Measurements from ENCODE around the gene LIMA1. TPM values are rescaled to one million over a fixed set of nuclear protein-coding genes. Genes with fewer than 3 reads are reported as not detected.
A peak's percentile ranks its signal among the peaks of the same experiment; 100 is the strongest.
"Not testable (repeated sequence)": the region's sequence is repeated elsewhere in the genome, so short reads cannot be mapped to it uniquely, and the experiment has no call there.

Gene LIMA1
- 93.6 TPM for polyA plus RNA-seq (ENCODE audit: insufficient read length)
- long read RNA-seq, donor 1, transcript LIMA1-203 (5 exons, 3,920 nt): minor isoform, 5 of 33 reads
- long read RNA-seq, donor 1, transcript LIMA1-215 (8 exons, 3,254 nt): major isoform, 8 of 33 reads
- long read RNA-seq, donor 1, partial matches to known transcripts: 11 of 33 reads
- long read RNA-seq, donor 1, other reads (novel, unspliced or antisense): 0 of 33 reads
- long read RNA-seq, donor 2, transcript LIMA1-201 (11 exons, 3,706 nt): minor isoform, 6 of 19 reads
- long read RNA-seq, donor 2, transcript LIMA1-215 (8 exons, 3,254 nt): major isoform, 7 of 19 reads
- long read RNA-seq, donor 2, partial matches to known transcripts: 0 of 19 reads
- long read RNA-seq, donor 2, other reads (novel, unspliced or antisense): 0 of 19 reads
- long read RNA-seq, donor 3, transcript LIMA1-215 (8 exons, 3,254 nt): major isoform, 7 of 15 reads
- long read RNA-seq, donor 3, transcript LIMA1-201 (11 exons, 3,706 nt): minor isoform, 5 of 15 reads
- long read RNA-seq, donor 3, partial matches to known transcripts: 0 of 15 reads
- long read RNA-seq, donor 3, other reads (novel, unspliced or antisense): 0 of 15 reads
- long read RNA-seq, donor 4: 0 reads
- long read RNA-seq, donor 5, transcript LIMA1-201 (11 exons, 3,706 nt): minor isoform, 6 of 40 reads
- long read RNA-seq, donor 5, transcript LIMA1-215 (8 exons, 3,254 nt): major isoform, 11 of 40 reads
- long read RNA-seq, donor 5, partial matches to known transcripts: 22 of 40 reads
- long read RNA-seq, donor 5, other reads (novel, unspliced or antisense): 0 of 40 reads
- long read RNA-seq, donor 6, partial matches to known transcripts: 10 of 16 reads
- long read RNA-seq, donor 6, other reads (novel, unspliced or antisense): 0 of 16 reads
- long read RNA-seq, donor 7, transcript LIMA1-203 (5 exons, 3,920 nt): minor isoform, 6 of 44 reads
- long read RNA-seq, donor 7, transcript LIMA1-201 (11 exons, 3,706 nt): minor isoform, 6 of 44 reads
- long read RNA-seq, donor 7, transcript LIMA1-215 (8 exons, 3,254 nt): major isoform, 14 of 44 reads
- long read RNA-seq, donor 7, partial matches to known transcripts: 13 of 44 reads
- long read RNA-seq, donor 7, other reads (novel, unspliced or antisense): 0 of 44 reads
- long read RNA-seq, donor 8, partial matches to known transcripts: 0 of 9 reads
- long read RNA-seq, donor 8, other reads (novel, unspliced or antisense): 0 of 9 reads

DNA sequence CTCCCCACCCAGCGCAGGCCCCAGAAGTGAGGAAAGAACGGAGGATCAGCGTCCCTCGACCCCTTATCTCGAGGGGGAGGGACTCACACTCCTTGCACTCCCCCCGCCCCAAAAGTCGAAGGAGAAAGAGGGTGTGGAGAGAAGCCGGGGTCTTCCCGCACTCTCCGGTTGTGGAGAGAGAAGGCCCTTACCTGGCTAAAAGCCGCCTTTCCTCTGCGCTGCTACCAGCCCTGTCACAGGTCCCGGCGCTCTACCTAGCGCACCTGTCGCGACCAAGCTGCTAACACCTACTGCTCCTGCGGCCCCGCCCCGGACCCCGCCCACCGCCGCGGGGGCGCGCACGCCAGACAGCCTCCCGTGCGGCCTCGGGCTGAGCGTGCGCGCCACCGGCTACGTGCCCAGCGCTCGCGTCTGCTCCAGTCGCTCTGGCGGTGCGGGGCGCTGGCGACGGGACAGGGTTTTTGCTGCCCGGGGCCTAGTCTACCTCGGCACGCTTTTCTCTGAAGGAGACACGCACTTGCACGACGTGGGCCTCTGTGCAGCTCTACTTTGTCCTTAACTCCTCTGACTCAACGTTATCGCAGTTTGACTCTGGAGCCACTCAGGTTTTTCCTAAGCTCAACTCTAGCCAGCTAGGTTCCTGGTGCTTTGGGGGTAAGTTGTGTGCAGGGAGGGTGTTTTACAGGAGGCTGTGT is at the start of gene LIMA1:
LIMA1 (minus strand) TSS at position 292 of the 695 bp plus-strand sequence. CDS start 34,769 bp downstream, outside the sequence.
- DNase-seq: peak; percentile 89

DNA sequence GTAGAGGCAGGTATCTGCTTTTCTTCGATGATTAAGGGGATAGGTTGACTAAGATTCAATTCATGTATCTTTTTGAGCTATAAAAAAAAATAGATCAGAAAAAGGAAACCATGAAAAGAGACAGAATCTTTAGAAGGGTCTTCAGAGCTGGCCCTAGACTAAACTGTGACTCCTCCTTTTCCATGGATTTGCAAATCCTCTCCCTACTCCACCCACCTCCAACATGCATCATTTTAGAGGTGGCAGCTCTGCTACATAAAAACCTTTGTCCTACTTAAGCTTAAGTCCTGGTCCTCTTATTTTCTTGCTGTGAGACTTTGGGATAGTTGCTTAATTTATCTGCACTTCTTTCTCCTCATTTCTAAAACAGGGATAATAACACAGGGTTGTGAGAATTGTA is 48.4 kb upstream of the LIMA1 start:
- no peak for DNase-seq

DNA sequence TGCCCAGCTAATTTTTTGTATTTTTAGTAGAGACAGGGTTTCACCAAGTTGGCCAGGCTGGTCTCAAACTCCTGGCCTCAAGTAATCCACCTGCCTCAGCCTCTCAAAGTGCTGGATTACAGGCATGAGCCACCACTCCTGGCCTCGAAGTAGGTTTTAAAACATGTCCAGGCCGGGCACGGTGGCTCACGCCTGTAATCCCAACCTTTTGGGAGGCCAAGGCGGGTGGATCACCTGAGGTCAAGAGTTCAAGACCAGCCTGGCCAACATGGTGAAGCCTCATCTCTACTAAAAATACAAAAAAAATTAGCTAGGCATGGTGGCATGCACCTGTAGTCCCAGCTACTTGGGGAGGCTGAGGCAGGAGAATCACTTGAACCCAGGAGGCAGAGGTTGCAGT is 45.3 kb upstream of the LIMA1 start:
- DNase-seq: not testable (repeated sequence)

DNA sequence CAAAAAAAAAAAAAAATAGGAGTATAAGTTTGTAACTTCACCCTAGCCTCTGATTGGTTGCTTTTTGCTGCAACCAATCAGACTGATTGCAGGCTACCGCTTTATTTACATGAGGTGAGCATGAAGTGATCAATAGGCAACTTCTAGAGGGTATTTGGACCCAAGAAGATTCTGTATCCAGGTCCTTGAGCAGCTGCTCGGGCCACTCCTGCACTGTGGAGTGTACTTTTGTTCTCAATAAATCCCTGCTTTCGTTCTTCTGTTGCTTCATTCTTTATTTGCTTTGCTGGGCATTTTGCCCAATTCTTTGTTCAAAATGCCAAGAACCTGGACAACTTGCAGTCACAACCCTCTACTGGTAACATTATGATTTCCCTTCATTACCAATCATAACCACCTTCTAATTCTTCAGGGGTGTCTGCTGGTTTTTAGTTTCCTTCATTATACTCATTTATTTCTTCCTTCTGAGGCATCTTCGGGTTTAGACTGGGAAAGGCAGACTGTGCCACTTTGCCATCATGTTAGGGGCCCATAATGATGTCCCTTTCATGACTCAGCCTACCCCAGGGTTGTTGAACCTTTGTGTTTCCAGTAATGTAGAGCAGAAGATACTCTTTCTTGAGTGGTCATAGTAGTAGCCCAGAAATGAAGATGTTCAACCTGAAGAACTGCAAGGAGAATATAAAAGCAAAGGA is 43.4 kb upstream of the LIMA1 start:
- no peak for DNase-seq

DNA sequence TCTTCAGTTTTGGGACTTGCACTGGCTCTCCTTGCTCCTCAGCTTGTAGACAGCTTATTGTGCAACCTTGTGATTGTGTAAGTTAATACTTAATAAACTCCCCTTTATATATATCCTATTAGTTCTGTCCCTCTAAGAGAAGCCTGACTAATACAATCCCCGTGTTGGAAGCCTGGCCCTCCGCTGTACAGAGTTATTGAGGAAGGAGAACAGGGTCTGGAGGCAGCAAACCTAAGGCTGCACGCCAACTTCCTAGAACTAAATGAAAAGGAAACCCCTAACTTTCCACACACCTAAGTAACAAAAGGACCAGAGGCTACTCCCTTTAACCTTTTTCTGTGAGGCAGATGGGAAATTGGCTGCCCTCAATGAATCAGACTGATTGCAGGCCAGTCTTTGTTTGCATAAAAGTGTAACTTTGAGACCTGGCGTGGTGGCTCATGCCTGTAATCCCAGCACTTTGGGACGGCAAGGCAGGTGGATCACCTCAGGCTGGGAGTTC is 42.6 kb upstream of the LIMA1 start:
- DNase-seq: no peak

DNA sequence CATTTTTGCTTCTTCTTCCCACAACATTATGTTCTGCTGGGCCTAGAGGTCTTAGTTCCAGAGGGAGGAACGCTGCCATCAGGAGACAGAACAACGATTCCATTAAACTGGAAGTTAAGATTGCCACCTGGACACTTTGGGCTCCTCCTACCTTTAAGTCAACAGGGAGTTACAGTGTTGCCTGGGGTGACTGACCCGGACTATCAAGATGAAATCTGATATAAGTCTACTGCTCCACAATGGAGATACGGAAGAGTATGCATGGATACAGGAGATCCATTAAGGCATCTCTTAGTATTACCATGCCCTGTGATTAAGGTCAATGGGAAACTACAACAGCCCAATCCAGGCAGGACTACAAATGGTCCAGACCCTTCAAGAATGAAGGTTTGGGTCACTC is 41.5 kb upstream of the LIMA1 start:
- not testable (repeated sequence) for DNase-seq

DNA sequence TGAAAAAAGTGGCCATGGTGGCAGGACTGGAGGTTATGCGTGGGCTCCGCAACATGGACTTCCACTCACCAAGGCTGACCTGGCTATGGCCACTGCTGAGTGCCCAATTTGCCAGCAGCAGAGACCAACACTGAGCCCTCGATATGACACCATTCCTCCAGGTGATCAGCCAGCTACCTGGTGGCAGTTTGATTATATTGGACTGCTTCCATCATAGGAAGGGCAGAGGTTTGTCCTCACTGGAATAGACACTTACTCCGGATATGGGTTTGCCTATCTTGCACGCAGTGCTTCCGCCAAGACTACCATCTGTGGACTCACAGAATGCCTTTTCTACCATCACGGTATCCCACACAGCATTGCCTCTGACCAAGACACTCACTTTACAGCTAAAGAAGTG is 40.8 kb upstream of the LIMA1 start:
- not testable (repeated sequence) for DNase-seq

DNA sequence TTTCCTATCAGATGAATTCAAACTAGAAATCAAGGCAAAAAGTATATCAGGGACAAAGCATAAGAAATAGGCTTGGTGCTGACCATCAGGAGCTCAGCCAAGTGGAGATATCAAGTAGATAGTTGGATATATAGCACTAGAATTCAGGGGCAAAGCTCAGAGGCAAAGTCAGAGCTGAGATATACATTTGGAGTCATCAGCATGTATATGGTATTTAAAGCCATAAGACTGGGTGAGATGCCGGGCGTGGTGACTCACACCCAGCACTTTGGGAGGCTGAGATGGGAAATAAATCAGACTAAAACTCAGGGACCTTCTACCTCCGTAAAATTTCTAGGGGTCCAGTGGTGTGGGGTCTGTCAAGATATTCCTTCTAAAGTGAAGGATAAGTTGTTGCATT is 38.9 kb upstream of the LIMA1 start:
- no peak for DNase-seq

DNA sequence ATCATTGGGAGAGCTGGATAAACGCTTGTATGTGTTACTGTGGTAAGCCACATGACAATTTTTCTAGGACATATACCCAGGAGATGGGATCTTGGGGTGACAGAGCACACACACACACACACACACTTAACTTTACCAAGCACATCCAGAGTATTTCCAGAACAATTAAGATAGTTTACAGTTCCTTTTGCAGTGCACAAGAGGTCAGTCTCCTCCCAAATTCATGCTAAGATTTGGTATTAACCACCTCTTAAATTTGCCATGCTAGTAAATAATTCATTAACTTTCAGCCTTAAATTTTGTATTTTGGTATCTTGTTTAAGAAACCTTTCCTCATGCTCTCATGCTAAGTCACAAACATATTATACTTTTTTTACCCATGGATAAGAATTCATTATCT is 33.9 kb upstream of the LIMA1 start:
- DNase-seq: no peak

DNA sequence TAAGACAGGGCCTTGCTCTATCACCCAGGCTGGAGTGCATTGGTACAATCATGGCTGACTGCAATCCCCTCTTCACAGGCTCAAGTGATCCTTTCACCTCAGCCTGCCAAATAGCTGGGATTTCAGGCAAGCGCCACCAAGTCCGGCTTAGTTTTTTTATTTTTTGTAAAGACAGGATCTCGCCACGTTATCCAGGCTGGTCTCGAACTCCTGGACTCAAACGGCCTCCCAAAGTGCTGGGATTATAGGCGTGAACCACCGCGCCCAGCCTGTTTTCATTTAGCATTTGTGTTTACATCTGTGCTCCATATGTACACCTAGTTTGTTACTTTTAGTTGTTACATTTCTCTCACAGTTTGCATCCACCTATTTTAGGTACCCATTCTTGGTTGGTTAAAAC is 32.5 kb upstream of the LIMA1 start:
- no peak for DNase-seq

DNA sequence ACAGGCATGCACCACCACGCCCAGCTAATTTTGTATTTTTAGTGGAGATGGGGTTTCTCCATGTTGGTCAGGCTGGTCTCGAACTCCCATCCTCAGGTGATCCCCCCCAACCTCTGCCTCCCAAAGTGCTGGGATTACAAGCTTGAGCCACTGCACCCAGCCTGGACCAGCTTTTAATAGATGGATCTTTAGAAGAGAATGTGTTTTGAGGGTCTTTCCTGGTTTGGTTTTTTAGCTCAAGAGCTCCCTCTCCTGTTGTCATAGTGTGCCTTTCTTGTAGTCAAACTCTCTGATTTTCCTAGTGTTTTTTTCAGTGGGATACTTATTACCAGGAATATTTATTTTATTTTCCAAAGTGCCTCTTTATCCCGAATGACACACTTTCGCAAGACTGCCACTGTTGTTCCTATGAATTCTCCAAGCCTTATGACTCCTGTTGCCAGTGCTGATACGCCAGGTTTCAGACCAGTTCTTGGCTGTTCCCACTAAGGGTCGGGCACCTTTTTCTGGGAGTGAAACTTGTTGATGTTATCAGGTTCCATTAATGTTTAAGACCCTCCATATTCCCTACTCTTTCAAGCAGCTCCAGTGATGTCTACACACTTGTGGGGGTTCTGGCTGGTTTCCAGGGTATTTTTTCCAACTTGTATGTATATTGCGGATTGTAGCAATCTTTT is 31.5 kb upstream of the LIMA1 start:
- peak; percentile 67 for DNase-seq

DNA sequence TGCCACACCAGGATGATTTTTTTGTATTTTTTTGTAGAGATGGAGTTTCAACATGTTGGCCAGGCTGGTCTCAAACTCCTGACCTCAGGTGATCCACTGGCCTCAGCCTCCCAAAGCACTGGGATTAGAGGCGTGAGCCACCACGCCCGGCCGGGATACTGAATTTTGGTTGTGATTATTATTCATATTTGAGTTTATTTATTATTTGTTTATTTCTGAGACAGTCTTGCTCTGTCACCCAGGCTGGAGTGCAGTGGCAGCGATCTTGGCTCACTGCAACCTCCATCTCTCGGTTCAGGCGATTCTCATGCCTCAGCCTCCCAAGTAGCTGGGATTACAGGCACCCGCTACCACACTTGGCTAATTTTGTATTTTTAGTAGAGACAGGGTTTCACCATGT is 30.7 kb upstream of the LIMA1 start:
- DNase-seq: not testable (repeated sequence)

DNA sequence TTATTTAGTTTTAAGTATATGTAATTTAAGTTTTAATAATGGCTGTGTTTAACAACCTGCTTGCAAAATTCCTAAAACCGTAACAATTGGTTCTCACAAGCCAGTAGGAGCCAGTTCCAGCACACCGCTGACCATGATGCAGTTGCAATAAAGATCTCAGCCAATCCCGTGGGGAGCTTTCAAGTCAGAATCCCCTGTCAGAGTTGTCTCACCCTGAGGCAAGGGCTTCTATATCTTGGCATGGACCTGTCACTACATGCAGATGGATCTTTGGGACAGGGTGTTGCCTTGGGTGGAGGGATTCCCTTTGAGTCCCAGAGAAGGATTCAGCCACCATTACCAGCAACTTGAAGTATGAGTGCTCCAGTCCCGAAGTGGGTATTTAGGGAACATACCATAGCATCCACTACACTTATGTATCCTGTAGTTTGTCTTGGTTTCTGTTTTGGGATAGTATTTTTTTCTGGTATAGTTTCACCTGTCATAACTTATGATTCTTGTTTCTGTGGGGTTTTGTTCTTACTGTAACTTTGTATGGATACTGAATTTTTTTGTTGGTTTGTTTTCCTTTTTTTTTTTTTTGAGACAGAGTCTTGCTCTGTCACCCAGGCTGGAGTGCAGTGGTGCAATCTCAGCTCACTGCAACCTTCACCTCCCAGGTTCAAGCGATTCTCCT is 30.1 kb upstream of the LIMA1 start:
- DNase-seq: no peak

DNA sequence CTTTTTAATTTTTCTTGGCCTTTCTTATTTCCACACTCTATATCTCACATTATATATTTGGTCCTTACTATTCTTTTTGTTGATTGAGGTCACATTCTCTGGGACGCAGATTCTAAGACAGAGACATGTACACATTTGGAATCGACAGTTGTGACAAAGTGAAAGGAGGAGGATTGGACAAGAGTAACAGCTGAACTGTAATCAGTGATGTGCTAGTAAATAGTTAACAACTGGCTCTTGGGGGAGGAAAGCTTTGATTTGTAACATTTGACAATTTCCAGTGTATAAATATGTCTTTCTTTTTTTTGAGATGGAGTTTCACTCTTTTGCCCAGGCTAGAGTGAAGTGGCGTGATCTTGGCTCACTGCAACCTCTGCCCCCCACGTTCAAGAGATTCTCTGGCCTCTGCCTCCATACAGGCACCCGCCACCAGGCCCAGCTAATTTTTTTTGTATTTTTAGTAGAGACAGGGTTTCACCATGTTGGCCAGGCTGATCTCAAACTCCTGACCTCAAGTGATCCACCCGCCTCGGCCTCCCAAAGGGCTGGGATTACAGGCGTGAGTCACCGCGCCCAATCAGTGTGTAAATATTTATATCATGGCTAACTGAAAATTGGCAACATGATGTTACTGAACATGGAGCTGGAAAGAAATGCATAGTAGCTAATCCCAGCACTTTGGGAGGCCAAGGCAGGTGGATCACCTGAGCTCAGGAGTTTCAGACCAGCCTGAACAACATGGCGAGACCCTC is 28.7 kb upstream of the LIMA1 start:
- not testable (repeated sequence) for DNase-seq

DNA sequence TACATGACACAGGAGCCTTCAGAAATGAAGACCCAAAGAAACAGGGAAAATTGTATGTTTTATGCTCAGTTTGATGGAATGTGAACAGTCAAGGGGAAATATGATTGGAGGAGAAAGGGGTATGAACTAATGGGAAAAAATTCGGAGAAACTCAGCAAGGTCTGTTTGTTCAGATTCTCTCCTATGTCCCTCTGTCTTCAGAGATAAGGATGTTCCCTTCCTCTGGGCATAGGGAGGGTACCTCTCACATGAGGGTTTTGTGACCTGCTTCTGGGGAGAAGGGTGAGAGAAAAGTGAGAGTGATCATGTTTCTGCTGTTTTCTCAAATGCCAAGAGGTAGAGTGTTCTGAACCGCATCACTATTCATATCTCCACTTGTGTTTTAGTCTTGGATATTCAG is 26.6 kb upstream of the LIMA1 start:
- DNase-seq: no peak

DNA sequence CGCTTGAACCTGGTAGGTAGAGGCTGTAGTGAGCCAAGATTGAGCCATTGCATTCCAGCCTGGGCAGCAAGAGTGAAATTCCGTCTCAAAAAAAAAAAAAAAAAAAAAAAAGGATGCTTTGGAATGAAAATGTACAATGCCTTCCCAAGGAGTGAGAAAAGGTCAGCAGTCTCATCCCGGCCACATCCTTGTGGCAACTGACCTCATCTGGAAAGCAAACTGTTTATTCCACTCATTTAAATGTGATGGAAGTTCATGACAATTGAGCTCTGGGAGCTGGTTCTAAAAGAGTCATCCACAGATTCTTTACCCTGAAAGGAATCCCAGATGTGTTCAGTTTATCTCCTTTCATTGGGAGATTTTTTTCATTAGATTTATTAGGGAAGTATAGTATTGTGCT is 19.4 kb upstream of the LIMA1 start:
- DNase-seq: no peak

DNA sequence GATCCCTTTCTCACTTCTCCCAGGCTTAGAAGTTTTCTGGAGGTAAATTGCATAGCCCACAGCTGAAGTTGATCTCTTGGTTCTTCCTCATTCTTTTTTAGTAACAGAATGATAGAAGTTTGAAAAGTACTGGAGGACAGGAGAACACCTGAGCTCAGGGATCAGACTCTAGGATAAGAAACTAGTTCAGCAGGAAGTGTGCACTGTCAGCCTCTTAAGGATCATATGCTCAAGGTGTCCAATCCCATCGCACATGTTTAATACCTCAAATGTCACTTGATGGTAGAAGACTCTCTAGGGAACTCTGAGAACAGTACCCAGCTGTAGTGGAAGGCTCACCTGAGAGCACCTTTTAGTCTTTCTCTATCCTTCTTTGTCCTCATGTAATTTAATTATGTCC is 14.7 kb upstream of the LIMA1 start:
- DNase-seq: no peak

DNA sequence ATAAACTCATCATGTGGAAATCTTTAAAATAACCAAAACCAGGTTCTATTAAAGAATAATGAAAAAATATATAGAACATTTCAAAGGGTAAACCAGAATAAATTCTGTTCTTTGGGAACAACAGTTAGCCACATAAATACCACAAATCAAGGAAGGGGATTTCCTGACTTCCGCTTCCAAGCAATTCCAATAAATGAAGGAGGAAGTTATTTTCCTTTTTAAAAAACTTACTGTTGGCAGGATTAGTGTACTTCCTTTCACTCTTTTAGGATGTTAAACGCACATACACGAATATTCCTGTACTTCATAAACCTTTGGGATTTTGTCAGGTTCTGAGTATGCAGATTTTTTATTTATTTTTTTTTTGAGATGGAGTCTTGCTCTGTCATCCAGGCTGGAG is 13.7 kb upstream of the LIMA1 start:
- no peak for DNase-seq

DNA sequence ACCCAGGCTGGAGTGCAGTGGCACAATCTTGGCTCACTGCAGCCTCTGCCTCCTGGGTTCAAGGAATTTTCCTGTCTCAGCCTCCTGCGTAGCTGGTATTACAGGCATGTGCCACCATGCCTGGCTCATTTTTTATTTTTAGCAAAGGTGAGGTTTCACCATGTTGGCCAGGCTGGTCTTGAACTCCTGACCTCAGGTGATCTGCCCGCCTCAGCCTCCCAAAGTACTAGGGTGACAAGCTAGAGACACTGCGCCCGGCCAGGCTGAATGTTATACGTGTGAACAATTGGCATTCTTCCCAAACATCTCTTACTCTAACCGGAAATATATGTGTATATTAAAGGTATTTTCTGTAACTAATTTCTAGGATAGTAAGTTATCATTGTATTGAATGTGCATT is 13.2 kb upstream of the LIMA1 start:
- DNase-seq: no peak
